A673 (cell line): Measurements from ENCODE around the gene ATAT1.

Experiments used
- EZH2 ChIP-seq: fragments of 200-600 bp; sonication (generic); IDR thresholded peaks from 2 replicates; pipeline ENCODE4 v1.6.1; 2017; ENCODE audit warnings: borderline replicate concordance, low read depth, mild to moderate bottlenecking, mixed read lengths, antibody characterized with exemption, low read length; ENCODE audit not compliant: poor library complexity, severe bottlenecking
- TF ChIP-seq, protein P1 (sequence below): fragments of 300-800, 200-600 bp; sonication (generic); conservative IDR thresholded peaks from 2 replicates; pipeline ENCODE4 v1.5.1; 2017; ENCODE audit warnings: low read depth, mild to moderate bottlenecking, antibody characterized with exemption, low read length, moderate library complexity, mixed read lengths

GRCh38 chr6:30614044-30614842 lies 12.4 kb upstream of the ATAT1 start:
- TF ChIP-seq, protein P1, sequence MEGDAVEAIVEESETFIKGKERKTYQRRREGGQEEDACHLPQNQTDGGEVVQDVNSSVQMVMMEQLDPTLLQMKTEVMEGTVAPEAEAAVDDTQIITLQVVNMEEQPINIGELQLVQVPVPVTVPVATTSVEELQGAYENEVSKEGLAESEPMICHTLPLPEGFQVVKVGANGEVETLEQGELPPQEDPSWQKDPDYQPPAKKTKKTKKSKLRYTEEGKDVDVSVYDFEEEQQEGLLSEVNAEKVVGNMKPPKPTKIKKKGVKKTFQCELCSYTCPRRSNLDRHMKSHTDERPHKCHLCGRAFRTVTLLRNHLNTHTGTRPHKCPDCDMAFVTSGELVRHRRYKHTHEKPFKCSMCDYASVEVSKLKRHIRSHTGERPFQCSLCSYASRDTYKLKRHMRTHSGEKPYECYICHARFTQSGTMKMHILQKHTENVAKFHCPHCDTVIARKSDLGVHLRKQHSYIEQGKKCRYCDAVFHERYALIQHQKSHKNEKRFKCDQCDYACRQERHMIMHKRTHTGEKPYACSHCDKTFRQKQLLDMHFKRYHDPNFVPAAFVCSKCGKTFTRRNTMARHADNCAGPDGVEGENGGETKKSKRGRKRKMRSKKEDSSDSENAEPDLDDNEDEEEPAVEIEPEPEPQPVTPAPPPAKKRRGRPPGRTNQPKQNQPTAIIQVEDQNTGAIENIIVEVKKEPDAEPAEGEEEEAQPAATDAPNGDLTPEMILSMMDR: no peak
- TF ChIP-seq EZH2: no peak
